Stimulated activated CD8-positive, alpha-beta memory T cell treated with anti-CD3 and anti-CD28 coated beads, Interleukin-4, amount 100 ng/mL, for 24 hours (primary cell): ENCODE results near the gene AMHR2.
"Not testable (repeated sequence)": the region's sequence is repeated elsewhere in the genome, so short reads cannot be mapped to it uniquely, and the experiment has no call there.

Experiments
- DNase-seq: peaks from one replicate; pipeline ENCODE4 v3.0.0-alpha.2; 2020; ENCODE audit warnings: low read depth

The AMHR2 gene

GRCh38 chr12:53414756-53415417, 8.8 kb upstream of the AMHR2 start:
- DNase-seq: no peak

DNA sequence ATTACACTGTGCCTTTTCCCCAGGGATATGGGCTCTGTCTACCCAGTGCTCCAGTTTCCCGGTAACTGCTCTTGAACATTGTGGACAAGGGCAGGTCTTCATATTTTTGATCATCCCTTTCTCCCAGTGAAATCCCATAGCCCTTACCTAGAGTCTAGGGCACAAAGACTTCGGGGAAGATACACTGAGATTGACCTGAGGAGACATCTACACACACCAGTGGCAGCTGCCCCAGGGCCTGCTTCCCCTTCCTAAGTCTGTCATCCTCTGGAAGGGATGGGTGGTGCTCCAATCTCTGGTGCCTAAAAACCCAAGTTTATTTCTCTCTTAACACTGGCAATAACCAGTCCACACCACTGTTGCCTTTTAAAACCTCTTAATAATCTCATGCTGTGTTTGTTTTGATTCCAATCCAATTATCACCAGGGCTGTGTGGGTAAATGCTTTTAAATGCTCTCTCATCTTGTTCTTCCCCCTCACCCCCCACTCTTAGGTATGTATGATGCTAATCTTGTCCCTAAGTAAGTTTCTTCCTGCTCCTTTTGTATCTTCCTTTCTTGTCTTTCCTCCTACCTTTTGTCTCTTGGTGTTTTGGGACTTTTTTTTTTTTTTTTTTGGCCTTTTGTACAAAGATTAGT, 7.8 kb upstream of the AMHR2 start:
- not testable (repeated sequence) for DNase-seq

- DNase-seq: not testable (repeated sequence)
These were observed 6.3 kb upstream of the AMHR2 start for GRCh38 chr12:53417291-53417816.

- DNase-seq: no peak
These were observed 5.4 kb upstream of the AMHR2 start for GRCh38 chr12:53418221-53418620.

GRCh38 chr12:53419756-53420155, 3.9 kb upstream of the AMHR2 start:
- no peak for DNase-seq

GRCh38 chr12:53422247-53422646, 1.4 kb upstream of the AMHR2 start:
- not testable (repeated sequence) for DNase-seq

- no peak for DNase-seq
These were observed 1.2 kb downstream of the AMHR2 start for GRCh38 chr12:53424626-53425514.

- DNase-seq: no peak
These were observed 2.0 kb downstream of the AMHR2 start for GRCh38 chr12:53425515-53426150.

DNA sequence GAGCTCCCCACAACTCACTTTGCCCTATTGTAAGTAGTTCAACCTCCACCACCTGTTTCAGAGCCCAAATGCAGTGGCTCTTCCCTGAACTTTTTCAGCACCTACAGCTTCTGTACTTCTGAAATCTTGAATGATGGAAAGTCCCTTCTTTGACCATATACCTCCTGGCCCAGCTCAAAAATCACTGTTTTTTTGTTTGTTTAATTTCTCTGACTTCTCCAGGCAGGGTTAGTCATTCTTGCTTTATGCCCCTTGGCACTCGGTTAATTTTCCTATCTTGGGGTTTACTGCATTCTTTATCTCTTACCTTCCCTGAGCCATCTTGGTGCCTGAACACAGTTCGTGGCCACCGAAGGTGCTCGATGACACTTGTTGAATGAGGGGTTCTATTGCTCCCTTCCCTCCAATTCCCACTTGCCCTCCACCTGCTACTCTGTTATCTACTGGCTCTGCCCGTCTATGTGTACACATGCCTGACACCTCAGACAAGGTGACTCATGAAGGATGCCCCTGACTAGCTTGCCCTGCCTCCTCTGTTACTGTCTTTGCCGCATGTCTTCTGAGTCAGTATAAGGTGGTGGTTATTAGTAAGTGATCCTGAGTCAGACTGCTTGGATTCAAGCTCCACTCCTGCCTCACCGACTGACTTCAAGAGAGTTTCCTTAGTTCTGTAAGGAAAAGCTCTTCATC, 4.4 kb downstream of the AMHR2 start:
- DNase-seq: no peak

DNA sequence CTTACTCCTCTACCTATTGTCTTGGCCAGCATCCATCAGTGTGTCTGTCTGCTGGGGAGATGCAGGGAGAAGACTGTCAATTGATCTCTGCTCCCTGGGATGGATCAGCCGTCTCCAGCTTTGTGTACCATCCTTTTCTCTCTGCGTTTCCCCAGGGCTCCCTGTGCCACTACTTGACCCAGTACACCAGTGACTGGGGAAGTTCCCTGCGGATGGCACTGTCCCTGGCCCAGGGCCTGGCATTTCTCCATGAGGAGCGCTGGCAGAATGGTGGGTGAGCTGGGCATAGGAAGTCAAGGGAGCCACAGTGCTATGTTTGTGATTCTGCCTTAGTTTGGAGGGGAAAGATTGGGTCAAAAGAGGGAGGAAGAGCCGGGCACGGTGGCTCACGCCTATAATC, 5.1 kb downstream of the AMHR2 start:
- DNase-seq: no peak

GRCh38 chr12:53430116-53430515, 6.5 kb downstream of the AMHR2 start:
- no peak for DNase-seq

- DNase-seq: no peak
These were observed 7.5 kb downstream of the AMHR2 start for GRCh38 chr12:53431187-53431586.

DNA sequence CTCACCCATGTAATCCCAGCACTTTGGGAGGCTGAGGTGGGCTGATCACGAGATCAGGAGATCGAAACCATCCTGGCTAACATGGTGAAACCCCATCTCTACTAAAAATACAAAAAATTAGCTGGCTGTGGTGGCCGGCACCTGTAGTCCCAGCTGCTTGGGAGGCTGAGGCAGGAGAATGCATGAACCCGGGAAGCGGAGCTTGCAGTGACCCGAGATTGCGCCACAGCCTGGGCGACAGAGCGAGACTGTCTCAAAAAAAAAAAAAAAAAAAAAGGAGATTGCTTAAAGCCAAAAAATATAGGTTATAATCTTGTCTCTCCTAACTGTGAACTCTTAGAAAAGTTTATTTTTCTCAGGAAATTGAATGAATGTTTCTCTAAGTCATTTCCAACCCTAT, 11.7 kb downstream of the AMHR2 start:
- not testable (repeated sequence) for DNase-seq

DNA sequence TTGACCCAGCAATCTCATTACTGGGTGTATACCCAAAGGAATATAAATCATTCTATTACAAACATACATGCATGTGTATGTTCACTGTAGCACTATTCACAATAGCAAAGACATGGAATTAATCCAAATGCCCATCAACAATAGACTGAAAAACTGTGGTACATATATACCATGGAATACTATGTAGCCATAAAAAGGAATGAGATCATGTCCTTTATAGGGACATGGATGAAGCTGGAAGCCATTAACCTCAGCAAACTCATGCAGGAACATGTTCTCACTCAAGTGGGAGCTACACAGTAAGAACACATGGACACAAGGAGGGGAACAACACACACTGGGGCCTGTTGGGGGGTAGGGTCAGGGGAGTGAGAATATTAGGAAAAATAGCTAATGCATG, 15.9 kb downstream of the AMHR2 start:
- not testable (repeated sequence) for DNase-seq

GRCh38 chr12:53441040-53441833, 17.6 kb downstream of the AMHR2 start, which contains the start of gene PRR13:
PRR13 (plus strand) TSS chr12:53441734; CDS start chr12:53442715, 981 bp downstream.
- peak; percentile 98 for DNase-seq

GRCh38 chr12:53443955-53444354, 20.3 kb downstream of the AMHR2 start:
- no peak for DNase-seq

DNA sequence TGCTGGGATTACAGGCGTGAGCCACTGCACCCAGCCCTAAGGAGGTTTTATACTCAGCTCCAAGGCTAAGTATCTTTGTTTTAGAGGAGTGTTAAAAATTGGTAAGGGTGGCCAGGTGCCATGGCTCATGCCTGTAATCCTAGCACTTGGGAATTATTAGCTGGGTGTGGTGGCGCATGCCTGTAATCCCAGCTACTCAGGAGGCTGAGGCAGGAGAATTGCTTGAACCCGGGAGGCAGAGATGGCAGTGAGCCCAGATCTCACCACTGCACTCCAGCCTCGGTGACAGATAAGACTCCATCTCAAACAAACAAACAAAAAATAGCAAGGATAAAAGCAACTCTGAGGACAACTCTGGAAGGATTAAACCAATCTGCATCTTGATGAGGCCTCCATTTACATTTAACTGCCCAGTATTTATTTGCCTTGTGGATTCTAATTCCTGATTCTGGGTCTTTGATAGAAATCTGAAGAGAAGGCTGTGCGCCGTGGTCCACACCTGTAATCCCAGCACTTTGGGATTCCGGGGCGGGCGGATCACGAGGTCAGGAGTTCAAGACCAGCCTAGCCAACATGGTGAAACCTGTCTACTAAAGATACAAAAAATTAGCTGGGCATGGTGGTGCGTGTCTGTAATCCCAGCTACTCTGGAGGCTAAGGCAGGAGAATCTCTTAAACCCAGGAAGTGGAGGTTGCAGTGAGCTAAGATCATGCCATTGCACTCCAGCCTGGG, 21.1 kb downstream of the AMHR2 start:
- DNase-seq: not testable (repeated sequence)

- DNase-seq: no peak
These were observed 27.3 kb downstream of the AMHR2 start for GRCh38 chr12:53450936-53451335.

GRCh38 chr12:53451661-53452158, 28.1 kb downstream of the AMHR2 start, which contains the start of gene PCBP2:
PCBP2 (plus strand) TSS chr12:53452102; CDS start chr12:53454801, 2,699 bp downstream.
- peak; percentile 95 for DNase-seq
